ENCODE measurements around the gene SMKR1. TPM values are rescaled to one million over a fixed set of nuclear protein-coding genes. Genes with fewer than 3 reads are reported as not detected.
"Not testable (repeated sequence)": the region's sequence is repeated elsewhere in the genome, so short reads cannot be mapped to it uniquely, and the experiment has no call there.

The SMKR1 gene
- 0.37 and 0.89 TPM in 2 replicates for total RNA-seq (2014; rRNA removed; shearing (Covaris generic))

- peak; percentile 78 for DNase-seq (ENCODE audit: low read depth)
These were observed at the start of gene SMKR1 for GRCh38 chr7:129501760-129502707. SMKR1 (plus strand) TSS chr7:129502531; CDS start chr7:129502825, 294 bp downstream.

DNA sequence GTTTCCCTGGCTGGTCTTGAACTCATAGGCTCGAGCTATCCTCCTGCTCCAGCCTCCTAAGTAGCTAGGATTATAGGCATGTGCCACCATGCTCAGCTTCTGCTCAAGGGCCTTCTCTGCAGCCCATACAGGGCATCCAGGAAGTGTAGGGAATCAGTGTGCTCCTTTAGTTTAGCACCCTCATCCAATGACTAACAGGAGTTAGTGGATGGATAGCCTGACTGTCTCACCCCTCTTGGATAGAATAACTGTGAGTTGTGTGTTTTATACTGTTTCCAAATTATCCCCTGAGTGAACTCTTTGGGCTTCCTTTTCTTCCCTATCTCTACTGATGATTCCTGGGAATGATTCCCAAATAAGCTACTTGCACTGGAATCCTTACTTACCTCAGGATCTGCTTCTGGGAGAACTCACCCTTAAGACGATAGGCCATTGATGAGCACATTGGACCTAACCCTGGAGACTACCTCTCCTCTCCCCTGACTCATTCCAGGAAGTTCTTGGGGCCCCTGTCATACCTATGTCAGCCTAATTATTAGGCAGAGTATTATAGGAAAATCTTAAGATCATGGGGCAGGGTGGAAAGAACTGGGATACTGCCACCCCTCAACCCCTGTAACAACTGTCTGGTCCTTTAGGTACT, 49.6 kb upstream of the SMKR1 start:
- no peak for DNase-seq (ENCODE audit: low read depth)

DNA sequence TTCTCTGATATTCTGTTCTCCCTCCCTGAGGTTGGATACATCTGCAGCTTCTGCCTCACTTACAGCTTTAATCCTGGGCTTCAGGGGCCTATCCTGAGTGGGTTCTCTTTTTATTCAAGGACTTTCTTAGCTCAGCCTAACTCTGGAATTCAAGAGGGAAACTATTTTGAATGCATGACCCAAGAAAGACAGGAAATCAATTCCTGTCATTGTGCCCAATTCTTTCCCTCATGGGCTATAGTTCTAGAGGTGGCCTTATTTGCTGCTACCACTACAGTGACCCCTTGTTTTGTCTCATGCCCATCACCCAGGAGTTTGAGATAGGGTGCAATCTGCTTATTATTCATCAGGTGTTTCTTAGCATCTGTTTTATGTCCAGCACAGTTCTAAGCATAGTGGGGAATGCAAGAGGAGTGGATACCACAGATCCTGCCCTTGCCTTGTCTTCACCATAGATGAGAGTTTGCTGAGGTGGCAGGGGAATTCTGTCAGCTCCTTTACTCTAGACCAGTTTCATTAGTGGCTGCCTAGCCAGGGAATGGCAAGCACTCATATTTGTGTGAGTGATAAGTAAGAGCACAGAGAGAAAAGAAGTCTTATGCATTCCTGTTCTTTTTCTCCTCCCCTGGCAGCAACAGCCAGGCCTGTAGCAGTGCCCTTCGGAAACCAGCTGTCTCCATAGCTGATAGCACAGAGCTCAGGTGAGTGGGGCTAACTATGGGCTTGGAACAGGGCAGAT, 48.7 kb upstream of the SMKR1 start:
- no peak for DNase-seq (ENCODE audit: low read depth)

- peak; percentile 8 for DNase-seq (ENCODE audit: low read depth)
These were observed 48.1 kb upstream of the SMKR1 start for GRCh38 chr7:129454249-129454551.

GRCh38 chr7:129456421-129456820, 45.9 kb upstream of the SMKR1 start:
- no peak for DNase-seq (ENCODE audit: low read depth)

GRCh38 chr7:129457101-129457500, 45.2 kb upstream of the SMKR1 start:
- no peak for DNase-seq (ENCODE audit: low read depth)

- no peak for DNase-seq (ENCODE audit: low read depth)
These were observed 44.2 kb upstream of the SMKR1 start for GRCh38 chr7:129458171-129458570.

- DNase-seq (ENCODE audit: low read depth) = no peak
These were observed 40.5 kb upstream of the SMKR1 start for GRCh38 chr7:129461809-129462208.

- DNase-seq (ENCODE audit: low read depth) = no peak
These were observed 39.9 kb upstream of the SMKR1 start for GRCh38 chr7:129462420-129462819.

DNA sequence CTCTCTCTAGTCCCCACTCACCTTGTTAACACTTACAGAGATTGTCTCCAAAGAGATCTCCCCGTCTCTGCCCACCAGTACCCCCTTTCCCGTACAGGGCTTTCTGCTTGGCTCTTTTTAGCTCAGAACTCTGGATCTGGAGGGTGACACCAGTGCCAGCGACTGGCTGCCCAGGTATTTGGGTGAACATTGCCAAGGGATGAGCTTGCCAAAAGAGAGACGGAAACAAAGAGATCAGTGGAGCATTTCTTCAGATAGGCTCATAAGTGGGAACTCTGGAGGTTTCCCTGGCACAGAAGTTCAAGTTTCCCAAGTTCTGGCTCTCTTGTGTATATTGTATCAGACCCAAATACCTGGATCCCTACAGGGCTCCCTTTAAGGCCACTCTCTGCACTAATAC, 38.1 kb upstream of the SMKR1 start:
- no peak for DNase-seq (ENCODE audit: low read depth)

DNA sequence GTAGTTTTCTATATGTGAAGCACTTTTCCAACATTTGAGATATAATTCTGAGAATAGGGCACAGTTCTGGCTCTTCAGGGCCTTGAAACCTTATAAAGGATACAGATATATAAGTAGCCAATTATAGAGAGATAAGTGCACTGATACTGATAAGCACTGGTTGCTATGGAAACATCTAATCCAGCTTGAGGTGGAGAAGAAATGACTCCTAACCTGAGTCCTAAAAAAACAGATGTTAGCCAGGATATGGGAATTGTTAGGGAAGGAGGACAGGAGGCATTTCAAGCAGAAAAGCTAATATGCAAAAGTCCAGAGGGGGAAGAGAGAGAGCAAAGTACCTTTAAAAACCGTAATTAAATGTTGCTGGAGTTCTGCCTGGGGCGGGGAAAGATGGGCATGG, 37.3 kb upstream of the SMKR1 start:
- DNase-seq (ENCODE audit: low read depth) = no peak

DNA sequence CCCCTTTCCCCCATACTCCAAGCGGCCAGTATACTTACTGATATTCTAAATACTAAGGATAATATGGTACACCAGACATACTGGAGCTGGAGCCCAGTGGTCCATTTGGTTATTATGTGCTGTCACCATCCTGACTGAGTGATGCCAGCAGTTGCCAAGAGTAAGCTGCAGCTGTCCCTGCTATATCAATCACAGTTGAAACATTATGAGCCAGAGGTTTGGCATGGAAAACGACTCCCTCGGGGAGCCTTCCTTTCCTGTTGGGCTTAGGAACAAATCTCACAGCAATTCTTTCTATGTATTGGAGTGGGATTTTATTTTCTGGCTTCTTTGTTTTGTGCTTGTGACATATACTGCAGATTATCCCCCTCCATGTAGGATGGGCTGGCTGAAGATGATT, 35.5 kb upstream of the SMKR1 start:
- DNase-seq (ENCODE audit: low read depth) = no peak

GRCh38 chr7:129468087-129468486, 34.2 kb upstream of the SMKR1 start:
- peak; percentile 29 for DNase-seq (ENCODE audit: low read depth)

DNA sequence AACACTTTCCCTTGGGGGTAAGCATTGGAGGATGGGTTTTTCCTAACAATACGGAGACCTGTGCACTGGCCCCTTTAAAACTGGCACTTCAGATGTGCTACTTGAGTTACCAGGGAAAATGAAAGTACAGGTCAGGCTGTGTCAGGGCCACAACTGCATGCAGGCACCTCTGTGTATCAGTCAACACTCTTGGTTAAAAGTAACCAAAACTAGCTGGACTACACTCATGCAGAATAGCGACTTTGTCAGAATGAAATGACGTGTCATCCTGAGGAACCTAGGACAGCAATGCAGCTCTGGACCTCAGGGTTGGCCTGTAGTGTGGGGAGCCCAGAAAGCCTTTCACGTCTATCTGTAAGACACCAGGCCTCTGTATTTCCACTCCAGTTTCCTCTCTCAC, 33.8 kb upstream of the SMKR1 start:
- no peak for DNase-seq (ENCODE audit: low read depth)

DNA sequence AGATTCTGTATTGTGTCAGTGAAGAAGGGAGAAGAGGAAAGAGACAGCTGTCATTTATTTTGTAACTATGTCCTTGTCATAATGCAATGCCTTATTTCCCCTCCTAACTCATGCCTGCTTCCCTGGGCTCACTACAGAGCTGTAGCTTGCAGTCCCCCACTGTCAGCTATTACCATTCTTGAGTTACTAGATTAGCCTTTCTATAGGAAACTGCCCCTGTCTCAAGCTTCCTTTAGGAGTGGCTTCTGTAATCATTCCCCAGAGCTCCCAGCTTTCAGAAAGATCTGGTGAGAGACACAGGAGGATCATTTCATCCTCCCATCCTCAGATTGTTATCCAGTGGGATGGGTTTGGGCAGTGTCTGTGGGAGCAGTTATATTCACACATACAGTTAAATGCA, 32.4 kb upstream of the SMKR1 start:
- DNase-seq (ENCODE audit: low read depth) = no peak

DNA sequence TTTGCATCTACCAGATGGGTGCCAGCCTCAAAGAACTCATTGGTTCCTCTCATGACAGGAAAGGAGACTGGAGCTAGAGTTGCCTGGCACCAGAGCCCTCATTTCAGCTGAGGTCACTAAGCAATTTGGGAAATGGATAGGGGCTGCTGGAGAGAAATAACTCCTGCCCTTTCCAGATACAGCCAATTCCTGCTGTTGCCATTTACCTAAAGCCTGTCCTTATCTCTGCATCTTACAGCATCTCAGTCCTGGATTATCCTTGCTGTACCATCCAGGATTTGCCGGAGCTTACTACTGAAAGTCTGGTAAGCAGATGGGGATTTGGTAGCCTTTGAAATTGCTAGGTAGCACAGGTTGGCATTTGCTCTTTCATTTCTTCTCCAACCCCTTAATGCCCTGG, 31.9 kb upstream of the SMKR1 start:
- DNase-seq (ENCODE audit: low read depth) = no peak

DNA sequence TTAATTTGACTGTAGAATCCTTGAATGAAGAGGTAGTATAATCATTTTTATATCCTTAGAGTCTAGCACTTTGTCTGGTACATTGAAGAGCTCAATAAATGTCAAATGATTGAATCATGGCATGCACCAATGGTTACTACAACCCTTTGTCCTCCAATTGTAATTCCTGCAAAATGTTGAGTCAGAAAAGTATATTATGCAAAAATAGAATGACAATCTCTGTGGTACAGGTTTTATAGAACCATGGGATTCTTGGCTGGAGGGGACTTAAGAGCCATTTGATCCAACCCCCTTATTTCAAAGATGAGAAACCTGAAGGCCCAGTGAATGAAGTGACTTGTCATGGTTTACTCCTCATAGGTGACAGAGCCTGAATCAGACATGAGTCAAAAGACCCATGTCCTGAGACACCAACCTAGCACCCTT, 30.9 kb upstream of the SMKR1 start:
- DNase-seq (ENCODE audit: low read depth) = peak; percentile 39

- not testable (repeated sequence) for DNase-seq (ENCODE audit: low read depth)
These were observed 26.4 kb upstream of the SMKR1 start for GRCh38 chr7:129475931-129476330.

DNA sequence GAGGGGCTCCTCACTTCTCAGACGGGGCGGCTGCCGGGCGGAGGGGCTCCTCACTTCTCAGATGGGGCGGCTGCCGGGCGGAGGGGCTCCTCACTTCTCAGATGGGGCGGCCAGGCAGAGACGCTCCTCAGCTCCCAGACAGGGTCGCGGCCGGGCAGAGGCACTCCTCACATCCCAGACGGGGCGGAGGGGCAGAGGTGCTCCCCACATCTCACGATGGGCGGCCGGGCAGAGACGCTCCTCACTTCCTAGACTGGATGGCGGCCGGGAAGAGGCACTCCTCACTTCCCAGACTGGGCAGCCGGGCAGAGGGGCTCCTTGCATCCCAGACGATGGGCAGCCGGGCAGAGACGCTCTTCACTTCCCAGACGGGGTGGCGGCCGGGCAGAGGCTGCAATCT, 25.9 kb upstream of the SMKR1 start:
- not testable (repeated sequence) for DNase-seq (ENCODE audit: low read depth)

GRCh38 chr7:129479831-129480230, 22.5 kb upstream of the SMKR1 start:
- DNase-seq (ENCODE audit: low read depth) = no peak

DNA sequence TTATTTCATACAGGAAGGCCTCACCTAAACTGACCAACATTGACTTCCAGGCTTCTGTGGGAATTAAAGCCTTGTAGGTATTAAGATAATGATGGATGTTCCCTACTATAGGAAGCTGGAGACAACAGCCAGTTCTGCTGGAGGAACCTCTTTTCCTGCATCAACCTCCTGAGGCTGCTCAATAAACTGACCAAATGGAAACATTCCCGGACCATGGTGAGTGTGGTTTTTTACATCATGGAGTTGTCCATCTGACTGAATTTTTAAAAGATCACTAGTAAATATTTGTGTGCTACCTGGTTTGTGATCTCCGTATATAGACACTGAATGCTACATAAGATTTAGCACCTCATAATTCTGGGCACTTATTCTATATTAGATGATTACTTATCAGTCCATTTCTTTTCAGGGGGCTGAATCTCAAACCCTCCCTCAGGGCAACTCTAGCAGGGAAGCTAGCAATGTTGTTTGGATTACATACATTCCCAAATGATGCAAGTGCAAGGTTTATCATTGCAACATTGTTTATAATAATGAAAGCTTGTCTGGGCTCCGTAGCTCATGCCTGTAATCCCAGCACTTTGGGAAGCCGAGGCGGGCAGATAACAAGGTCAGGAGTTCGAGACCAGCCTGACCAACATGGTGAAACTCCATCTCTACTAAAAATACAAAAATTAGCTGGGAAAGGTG, 21.5 kb upstream of the SMKR1 start:
- no peak for DNase-seq (ENCODE audit: low read depth)

- not testable (repeated sequence) for DNase-seq (ENCODE audit: low read depth)
These were observed 21.0 kb upstream of the SMKR1 start for GRCh38 chr7:129481376-129481775.
